CD4-positive, alpha-beta T cell treated with Interferon alpha-2 for 1 hour (primary cell): Measurements from ENCODE around the gene ADCY5.

Experiments used
- DNase-seq, 2 donors: peaks; one replicate each; pipeline ENCODE4 v3.0.0-alpha.2; 2020 to 2022

The ADCY5 gene

DNA sequence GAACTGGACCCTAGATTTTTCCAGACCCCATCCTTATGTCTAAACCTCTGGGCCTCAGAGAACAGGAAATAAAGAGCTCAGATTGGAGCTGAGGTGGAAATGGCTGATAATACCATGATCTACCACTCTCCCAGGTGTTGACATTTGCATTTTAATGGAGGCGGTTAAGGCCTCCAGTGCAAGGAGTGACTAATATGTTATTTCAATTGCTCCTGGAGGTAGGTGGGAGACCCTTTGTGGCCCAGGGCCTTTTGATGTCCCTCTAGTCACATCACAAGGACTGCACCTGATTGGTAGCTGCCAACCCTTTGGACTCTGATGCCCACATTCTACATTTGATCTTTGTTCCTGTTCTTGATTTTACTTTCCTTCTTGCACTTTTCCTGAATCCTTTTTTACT lies 9.0 kb upstream of the ADCY5 start:
- no peak for DNase-seq

DNA sequence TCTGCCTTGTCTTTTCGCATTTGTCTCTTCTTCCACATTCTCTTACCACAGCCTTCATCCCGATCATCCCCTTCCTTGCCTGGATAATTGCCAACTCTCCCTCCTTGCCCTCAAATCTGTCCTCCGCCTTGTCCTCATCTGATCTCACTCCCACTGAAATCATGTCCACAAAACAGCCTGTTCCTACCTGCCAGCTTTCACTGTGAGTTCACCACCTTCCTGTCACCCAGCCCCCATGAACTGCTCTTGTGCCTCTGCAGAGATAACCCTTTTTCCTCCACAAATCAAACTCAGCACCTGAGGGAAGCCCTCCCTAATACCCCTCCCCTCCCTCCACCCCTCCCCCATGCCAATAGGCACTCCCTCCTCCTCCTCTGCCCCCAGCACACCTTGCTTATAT lies 4.8 kb upstream of the ADCY5 start:
- no peak for DNase-seq

DNA sequence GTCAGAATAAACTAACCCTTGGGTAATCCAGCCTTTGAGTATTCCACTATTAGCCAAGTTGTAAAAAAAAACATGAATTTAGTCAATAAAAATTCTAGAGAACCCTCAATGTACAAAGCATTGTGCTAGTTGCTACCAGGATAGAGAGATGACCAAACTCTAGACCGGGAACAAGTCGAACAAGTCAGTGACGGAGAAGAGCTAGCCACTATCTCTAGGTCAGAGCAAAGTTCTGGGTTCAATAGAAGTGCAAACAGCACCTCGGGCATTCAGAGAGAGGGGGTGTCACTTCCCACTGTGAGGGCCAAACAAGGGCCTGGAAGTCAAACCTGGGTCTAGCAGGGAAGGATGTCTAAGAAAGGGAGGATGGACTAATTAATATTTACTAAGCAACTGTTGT lies 2.3 kb upstream of the ADCY5 start:
- DNase-seq, result no peak

DNA sequence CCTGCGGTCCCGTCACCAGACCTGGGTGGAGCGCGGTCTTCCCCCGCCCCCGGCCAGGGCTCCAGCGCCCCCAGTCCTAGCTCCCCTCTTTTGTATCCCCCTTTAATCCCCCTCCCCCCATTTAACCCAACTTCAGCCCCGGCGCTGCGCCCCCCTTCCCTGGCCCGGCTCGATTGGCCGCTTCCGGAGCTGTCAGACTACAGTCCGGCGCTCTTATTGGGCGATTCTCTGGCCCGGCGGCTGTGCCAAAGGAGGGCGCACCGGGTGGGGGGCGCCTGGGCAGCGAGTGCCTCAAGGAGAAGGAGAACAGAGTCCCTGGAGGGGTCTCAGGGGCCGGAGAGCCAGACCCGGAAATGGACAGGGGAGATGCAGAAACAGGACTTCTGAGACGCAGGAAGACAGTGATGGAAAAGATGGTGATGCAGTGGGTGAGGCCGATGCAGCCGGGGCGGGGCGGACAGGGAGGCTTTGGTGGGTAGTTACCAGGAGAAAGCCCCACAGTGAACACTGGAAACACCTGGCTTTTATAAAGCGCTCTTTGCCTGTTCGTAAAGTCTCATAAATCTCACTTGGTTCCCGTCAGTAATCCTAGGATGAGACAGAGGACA lies 1.2 kb upstream of the ADCY5 start:
- DNase-seq, result no peak

DNA sequence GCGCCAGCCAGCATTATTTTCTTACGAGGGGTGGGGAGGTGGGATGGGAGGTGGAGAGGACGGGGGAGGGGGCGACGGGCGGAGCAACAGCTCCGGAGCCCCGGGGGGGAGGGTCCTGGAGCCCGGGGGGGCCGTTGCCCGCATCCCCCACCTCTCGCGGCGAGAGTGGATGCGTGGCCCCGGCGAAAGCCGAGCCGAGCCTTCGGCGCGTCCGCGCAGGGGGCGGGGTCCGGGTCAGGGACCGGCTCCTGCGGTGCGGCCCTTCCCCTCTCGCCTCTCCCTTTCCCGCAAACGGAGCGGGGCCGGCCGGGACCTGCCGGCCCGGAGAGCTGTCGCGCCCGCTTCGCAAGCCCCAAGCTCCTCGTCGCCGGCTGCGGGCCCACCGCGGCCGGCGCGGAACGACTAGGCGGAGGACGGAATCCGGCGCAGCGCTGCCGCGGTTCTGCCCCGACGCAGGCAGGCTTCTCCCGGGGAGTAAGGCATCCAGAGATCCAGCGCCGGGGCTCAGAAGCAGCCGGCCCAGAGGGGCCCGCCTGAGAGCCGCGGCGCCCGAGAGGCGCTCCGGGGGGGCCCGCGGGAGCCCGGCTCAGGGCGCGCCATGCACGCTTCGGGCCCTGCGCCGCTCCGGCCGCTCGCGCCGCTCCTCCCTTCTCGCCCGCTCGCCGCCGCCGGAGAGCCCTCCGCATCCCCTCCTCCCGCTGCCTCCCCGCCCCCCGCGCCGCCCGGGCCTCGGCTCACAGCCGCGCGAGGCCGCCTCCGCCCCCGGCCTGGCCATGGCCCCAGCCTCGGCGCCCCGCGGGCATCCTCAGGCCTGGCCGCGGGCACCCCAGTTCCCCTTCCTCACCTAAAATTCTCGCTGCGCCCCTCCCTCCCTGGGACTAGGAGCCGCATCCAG lies 459 bp upstream of the ADCY5 start:
- DNase-seq, result peak in 1 of 2 donors; percentile 5

DNA sequence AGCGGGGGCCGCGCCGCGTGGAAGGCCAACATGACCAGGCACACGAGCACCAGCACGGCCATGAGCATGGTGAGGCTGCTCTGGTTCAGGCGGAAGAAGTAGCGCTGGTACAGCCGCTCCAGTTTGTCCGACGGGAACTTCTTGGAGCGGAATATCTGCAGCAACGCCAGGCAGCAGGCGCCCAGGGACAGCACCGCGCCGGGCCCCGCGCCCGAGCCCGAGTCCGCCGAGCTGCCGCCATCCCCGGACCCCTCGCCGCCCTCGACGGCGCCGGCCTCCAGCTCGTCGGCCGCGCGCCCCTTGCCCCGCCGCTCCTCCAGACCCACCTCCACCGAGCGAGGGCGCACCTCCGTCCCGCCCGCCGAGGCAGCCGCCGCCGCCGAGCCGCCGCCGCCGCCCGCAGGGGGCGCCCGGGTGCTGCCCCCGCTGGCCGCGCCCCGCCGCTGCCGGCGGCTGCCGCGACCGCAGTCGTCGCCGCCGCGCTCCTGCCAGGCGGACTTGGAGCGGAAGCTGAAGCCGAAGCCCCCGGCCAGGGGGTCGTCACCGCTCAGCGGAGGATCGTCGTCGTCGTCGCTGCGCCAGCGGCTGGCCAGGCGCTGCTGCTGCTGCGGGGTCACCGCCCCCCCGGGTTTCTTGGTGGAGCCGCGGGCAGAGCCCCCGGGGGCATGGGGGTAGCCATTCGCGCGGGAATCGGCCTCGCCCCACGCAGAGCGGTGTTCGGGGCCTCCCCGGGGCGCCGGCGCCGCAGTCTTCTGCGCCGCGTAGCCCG lies 957 bp downstream of the ADCY5 start:
- DNase-seq, result peak; percentile 9 to 47

DNA sequence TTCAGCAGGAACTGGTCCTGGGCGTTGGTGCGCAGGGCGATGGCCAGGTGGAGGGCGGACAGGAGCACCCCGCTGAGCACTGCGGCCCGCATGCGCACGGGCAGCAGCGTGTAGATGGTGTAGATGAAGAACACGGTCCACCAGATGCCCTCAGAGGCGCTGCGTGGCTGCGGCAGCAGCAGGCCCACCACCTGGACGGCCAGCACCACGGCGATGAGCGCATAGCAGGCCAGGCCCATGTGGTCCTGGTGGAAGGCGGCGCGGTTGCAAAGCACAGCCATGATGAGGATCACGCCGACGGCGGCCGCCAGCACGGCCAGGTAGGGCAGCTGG lies 1.5 kb downstream of the ADCY5 start:
- no peak for DNase-seq

DNA sequence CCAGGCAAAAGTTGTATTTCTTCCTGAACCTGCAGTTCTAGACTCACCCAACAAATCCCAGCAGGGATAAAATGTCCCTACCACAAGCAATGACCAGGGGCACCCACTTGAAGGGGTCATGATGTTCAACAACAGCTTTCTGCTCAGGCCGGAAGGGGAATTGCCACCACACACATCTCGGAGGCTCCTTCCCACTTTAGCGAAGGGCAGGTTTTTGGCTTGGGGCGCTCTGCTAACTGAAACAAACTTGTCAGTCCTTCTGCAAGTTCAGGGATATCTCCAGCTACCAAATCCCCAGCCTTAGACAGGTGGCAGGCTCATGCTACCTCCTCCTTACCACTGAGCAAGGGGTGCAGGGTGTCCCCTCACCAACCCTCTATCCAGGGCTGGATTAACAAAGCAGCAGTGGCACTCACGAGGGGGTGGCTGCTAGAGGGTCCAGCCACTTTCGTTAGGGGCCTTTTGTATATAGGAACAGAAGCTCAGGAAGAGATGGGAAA lies 2.2 kb downstream of the ADCY5 start:
- no peak for DNase-seq

DNA sequence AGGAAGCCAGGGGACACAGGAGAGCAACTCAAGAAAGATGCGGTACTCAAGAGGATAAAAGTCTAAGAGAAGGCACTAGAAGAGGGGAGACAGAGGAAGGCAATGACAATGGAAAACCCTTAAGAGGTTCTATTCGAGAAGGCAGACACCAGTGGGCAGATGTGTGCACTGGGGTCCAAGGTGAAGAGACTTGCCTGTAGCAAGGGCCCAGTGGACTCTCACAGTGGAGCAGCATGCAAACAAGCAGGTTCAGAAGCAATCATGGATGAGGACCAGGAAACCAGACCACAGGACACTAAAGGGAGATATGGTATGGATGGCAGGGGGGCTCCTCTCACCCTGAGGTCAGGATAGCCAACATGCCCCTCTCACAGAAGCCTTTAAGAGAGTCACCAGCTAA lies 2.7 kb downstream of the ADCY5 start:
- no peak for DNase-seq

DNA sequence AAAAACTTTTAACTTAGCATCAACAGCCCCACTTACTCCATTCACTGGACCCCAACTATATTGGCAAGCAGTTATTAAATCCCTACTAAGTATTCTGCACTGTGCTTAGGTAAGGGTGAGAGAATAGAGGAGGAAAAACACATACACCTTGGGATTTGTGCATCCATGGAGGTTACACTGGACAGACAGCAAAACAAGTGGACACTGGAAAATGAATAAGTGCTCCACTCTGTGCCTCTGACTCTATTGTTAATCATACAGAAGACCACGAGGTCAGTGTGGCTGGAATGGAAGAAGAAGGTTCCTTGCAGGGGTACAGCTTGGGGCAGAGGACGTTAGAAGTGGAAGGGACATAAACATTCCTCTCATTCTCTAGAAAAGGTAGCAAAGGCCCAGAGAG lies 3.2 kb downstream of the ADCY5 start:
- DNase-seq, result no peak

DNA sequence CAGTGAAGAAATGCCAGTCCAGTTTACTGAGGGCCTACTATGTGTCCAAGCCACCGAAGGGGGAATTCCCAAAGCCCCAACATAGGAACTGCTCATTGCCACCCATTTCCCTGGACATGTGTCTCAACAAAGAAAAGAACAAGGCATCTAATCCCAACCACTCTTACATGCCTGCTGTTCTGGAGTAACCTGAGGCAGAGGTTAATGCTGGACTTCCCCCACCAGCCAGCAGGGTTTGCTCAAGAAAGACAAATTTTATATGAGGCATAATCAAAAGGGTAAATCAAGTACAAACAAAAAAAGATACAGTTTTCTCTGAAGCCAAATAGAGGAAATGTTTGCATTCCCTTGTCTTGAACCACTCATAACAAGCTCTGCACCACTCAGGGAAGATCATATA lies 4.1 kb downstream of the ADCY5 start:
- DNase-seq, result no peak

DNA sequence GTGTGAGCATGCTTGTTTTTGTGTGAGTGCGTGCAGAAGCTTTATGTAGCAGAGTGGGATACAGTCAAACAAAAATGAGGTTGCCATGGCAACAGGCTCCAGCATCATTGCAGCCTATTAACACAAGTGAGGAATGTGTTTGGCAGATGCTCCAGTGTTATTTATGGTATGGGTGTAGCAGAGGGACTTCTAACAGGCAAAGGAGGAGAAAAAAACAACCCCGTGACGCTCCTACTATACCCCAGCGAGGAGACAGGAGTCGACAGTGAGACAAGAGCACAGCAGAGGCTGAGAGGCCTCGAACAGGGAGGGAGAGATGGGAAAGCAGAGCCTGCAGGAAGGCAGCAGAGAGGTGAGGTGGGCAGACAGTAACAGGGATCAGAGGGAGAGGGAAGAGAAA lies 4.9 kb downstream of the ADCY5 start:
- DNase-seq, result no peak

DNA sequence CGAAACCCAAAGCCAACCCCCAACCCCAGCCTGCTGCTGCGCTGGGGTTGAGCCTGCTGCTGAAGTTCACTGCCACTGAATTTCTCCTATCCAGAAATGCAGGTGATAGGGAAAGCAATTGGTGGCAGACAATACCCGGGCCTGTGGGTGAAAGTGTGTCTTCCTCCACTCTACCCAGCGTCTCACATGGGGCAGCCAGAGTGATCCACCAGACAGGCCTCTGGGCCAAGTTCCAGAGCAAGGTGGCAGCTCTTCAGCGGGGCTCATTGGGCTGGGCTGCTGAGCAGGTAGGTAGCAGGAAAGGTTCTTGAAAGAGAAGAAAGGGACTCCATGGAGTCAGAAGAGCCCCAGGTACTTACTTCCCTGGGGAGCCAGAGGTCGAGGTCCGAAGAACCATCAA lies 6.0 kb downstream of the ADCY5 start:
- DNase-seq, result no peak

DNA sequence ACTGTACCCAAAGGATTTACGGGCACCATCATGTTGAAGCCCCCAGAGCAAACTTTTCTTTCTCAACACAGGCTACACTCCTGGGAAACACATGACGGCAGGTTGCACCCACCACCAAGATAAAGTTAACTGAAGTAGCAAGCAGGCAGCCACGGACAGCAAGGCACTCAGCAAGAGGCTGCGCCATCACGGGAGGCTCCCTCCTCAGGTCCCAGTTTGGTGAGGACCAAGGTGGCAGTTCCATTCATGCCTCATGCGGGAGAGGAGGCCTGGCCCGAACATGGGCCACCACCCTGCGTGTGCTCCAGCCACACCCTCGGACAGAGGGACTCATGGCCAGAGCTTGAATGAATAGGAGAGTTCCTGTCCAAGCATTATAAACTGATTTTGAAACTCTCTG lies 6.8 kb downstream of the ADCY5 start:
- no peak for DNase-seq

DNA sequence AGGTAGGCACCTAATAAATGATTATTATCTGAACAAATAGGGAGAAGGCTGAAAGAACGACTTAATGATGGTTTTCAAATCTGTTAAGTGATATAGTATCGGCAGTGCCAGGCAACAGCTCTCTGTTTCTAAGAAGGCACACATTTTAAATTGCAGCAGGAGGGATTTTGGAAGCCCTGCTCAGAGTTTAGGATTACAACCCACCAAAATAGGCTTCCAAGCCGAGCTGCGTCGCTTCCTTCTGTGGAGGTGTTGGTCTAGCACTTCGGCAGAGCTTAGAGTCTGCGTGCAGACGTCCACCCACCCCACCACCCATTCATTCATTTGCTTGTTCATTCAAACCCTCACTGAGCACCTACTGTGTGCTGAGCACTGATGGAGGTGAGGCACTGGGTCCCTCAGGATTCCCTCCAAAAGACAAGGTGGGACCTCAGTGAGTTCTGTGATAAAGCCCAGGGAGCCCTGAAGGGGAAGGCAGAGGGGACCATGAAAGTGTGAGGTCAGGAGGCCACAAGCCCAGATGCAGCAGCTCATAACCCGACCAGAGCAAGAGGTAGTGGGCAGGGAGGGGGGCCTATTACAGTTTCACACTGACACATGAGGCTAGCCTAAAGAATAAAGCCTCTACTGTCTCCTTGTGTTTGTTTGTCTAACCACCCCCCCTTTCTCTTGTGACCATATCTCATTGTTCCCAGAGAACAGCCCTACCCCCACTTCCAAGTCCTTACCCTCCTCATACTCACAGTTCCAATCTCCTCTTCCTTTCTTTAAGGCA lies 8.9 kb downstream of the ADCY5 start:
- no peak for DNase-seq

DNA sequence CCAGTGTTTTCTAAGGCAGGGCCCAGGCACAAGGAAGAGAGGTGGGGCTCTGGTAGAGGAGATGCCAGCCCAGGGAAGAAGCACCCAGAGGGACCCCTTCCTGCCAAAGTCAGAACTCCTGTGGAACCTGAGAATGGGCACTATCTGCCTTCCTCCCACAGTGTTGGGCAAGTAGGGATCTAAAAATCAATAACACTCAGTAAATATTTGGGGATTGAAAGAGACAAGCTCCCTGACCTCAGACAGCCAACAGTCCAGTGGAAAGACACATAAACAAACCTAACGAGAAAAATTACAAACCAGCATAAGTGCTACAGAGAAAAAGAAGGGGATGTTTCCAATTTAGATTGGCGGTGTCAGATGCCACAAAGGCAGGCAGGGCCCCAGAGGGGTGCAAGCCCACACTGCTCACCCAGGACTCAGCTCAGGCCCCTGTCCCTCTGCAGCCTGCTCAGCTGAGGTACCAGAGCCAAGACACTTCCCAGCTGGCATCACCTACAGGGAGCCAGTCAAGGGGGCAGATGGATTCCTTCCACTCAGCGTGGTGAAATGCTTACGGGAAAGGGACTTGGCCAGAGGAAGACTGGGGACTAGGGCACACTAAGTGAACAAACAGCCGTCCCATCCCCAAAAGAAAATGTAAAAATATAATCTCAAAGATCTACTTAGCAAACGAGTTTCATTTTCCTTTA lies 15.9 kb downstream of the ADCY5 start:
- DNase-seq, result no peak

DNA sequence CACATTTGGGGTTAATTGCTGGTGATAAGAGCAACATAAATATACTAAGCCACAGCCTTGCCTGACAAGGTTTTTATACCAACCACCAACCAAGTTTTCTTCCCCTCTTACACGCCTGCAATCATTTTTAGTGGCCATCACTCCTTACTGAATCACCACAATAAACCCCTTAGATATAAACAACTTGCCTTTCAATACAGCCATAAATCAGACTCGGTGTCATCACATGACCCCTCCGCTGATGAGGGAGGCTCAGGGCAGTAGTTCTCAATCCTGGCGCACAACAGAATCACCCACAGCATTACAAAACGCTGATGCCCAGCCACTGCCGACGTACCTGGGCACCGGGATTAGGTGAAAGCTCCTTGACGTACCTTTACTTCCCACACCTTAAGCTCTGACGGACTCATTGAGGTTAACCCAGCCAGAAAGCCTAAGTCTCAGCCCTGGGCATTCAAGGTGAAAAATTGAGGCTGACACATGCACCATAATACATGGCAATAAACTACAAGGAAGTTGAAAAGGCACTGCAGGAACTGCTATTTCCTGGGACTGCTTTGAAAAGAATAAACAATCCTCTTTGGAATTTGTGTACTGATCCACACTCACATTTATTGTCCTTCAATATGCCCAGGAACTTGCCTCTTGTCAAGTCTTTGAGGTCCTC lies 17.1 kb downstream of the ADCY5 start:
- no peak for DNase-seq

DNA sequence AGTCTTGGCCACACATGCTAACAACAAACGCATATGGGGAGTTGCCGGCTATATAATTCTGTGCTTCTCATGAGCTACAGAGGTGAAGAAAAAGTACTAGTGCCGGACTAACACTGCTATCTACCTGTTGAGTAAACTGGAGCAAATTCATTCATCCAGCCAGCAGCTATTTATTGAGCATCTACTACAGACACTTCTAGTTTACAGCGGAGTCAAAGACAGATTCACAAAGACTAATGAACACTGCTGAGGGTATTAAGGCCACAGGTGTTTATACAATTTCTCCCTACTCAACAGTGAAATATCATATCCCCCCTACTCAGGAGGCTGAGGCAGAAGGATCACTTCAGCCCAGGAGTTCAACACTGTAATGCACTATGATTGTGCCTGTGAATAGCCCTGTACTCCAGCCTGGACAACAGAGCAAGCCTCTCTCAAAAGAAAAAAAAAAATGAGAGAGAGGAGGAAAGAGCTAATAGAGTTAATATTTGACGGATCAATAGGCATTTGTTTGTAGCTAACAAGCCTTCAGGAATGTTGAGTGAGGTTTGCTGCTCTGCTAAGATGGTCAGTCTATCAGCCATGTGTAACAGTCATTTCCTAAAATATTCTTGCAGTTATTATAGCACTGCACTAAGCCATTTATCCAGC lies 17.8 kb downstream of the ADCY5 start:
- DNase-seq, result no peak

DNA sequence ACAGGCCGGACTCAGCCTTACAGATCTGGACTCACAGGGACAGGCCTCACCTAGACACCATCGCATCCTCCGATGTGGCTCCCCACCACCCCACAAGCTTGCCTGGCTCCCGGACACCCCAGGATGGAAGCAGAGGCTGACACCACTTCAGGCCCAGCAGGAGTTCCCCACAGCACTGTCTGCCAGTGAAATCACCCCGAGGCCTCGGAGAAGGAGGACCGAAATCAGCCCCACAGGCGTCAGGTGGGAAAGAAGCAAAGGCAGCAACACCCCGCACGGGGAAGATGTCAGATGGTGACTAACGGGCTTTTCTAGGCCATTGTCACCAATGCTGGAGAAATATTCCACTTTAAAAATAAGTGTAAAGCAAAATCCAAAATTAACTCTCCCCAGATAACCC lies 18.6 kb downstream of the ADCY5 start:
- DNase-seq, result no peak

DNA sequence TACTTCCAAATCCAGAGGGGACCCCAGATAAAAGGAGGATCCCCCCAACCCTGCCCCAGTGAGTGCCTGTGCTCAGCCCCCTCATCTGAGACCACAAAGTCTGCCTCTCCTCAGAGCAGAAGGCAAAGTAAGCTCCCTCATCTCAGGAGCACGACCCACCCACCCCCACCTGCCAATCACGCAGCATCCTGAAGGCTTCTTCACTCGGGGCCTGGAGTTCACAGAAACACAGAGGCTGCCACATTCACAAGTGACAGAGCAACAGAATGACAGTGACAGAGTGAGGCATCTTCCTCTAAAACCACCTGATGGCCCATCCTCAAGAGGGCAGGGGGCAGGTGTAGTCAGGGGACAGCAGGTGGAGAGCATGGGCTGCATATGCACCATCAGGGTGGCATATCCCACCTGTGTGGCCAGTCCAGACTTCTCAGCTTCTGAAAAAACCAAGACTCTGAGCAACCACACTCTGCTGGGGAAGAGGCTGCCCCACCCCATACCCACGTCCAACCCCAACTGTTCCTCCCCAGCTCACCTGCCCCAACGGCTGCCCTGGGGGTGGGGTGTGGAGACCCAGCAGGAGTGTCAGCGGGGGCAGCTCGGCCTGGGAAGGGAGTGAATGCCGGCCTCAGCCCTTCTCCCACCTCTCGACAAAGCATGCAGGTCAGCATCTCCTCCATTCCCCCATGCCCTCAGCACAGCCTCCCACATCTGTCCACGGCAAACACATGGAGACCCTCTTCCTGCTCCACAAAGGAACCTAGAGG lies 19.3 kb downstream of the ADCY5 start:
- no peak for DNase-seq
